Activated CD4-positive, CD25-positive, alpha-beta regulatory T cell (primary cell): ENCODE measurements around the gene IGF2BP1.
"Not testable (repeated sequence)": the region's sequence is repeated elsewhere in the genome, so short reads cannot be mapped to it uniquely, and the experiment has no call there.

Experiments used
- DNase-seq, 4 experiments: peaks; one replicate each; lab custom pipeline; 2025; lab: John Stamatoyannopoulos, UW

IGF2BP1 gene

GRCh38 chr17:48995974-48996721, 1.0 kb upstream of the IGF2BP1 start:
- no peak for DNase-seq

DNA sequence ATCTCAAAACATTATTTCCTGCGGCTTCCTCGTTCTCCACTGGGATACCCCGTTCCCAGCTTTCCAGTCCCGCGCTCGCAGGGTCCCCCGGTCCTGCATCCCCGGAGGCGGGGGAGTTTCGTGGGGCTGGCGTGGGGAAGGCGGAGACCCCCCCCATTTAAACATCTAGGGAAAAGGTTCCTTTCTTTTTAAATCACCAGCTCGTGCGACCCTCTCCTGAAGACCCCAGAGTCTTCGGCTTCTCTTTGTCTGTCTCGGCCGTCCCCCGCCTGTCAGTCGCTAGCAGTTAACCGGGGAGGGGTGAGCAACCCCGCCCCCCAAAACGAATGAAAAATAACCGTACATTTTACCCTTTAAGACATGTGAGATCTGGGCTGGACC, 473 bp upstream of the IGF2BP1 start:
- DNase-seq: no peak

DNA sequence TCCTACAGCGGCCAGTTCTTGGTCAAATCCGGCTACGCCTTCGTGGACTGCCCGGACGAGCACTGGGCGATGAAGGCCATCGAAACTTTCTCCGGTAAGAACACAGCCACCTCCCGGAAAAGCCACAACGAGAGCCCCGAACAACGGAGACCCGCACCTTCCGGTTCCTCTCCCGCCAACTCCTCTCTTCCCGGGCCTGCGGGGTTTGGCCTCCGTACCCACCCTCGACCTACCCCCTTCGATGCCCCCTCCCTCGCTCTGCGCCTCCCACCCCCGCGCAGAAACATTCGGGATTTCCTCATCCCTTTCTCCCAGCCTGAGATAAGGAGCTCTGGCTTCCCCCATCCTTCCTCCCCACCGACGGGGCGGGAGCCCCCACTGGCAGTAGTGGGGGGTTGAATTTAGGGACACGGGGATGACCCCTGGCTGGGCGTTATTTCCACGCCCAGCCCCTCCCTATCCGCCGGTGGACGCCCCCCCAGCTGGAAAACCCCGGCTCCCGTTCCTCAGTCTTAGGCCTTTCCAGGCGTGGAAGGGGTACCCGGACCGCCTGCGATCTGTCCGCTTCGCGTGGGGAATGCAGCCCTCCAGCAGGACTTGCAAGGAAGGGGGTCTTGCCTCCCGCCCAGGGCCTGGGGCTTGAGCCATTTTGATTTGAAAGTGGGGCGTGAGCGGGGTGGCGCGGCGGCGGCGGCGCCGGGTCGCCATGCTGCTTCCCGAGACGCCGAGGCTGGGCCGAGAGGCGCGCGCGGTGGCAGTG, 822 bp downstream of the IGF2BP1 start:
- no peak for DNase-seq

GRCh38 chr17:48998587-48999440, 1.6 kb downstream of the IGF2BP1 start:
- no peak for DNase-seq

DNA sequence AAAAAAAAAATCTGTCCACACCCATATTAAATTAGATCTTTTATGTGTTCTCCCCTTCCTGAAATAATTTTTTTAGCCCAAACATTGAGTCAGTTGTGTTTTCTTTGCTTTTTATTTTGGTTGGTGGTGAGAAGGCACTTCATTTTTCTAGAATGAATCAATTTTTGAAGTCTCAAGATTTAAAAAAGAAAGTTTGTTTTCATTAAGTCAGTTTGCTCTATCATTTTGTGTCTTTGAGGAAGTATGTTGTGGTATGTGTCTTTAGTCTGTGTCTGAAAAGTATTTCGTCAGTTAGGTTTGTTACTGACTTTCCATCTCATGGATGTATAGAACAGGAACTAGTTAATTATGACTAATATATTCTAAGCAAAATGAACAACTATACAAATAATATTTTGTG, 3.8 kb downstream of the IGF2BP1 start:
- DNase-seq: no peak

- no peak for DNase-seq
These were observed 4.5 kb downstream of the IGF2BP1 start for GRCh38 chr17:49001671-49002070.

- DNase-seq: no peak
These were observed 5.1 kb downstream of the IGF2BP1 start for GRCh38 chr17:49002331-49002730.

DNA sequence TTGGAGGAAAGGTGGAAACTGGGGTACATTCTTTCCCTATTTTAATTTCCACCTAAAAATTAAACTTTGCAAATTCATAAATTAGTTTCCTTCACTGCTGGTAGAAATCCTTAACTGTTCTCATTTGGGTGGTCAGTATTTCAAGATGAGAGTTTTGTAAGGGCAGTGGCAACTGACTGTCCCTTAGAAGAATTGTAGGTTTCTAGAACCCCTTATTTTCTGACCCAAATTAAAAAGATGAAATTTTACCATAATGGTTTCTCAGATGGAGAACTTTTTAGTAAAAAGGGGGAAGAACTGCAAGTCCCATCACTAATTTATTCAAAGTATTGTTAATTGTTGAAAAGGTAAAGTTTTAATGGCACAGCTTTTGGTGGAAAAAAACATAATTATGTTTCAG, 5.6 kb downstream of the IGF2BP1 start:
- no peak for DNase-seq

GRCh38 chr17:49003557-49004511, 6.6 kb downstream of the IGF2BP1 start:
- no peak for DNase-seq

- DNase-seq: no peak
These were observed 8.0 kb downstream of the IGF2BP1 start for GRCh38 chr17:49005140-49005539.

GRCh38 chr17:49008908-49009307, 11.7 kb downstream of the IGF2BP1 start:
- DNase-seq: not testable (repeated sequence)

- no peak for DNase-seq
These were observed 15.6 kb downstream of the IGF2BP1 start for GRCh38 chr17:49012769-49013255.

GRCh38 chr17:49013311-49014213, 16.4 kb downstream of the IGF2BP1 start:
- DNase-seq: no peak

DNA sequence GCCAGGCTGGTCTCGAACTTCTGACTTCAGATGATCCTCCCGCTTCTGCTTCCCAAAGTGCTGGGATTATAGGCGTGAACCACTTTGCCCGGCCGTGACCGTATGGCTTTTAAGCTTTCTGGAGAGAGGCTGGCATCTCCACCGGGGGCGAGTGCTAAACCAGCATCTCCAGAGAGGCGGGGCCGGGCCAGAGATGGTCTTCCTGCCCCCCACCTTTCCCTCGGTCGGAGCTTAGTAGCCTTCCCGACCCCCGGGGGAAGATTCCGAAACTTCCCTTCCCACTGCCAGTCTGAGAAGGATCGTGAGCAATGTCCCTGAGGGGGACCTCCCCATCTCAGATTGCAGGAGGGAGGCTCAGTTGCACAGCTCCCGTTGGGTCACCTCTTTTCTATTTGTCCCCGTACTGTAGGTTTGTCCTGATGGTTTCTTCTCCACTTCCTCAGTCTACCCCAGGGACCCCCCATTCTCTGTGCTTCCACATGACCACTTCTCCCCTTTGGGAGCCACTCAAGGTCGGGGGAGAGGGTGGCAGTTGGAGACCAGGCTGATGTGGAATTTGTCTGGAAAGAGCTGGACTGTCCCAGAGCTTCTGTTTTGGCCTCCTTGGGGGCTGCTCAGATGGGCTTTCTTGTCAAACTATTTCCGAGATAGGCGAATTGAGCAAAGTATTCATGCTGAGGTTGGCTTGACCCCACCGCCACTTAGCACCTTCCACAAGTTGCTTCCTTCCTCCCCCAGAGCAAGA, 18.2 kb downstream of the IGF2BP1 start:
- no peak for DNase-seq

DNA sequence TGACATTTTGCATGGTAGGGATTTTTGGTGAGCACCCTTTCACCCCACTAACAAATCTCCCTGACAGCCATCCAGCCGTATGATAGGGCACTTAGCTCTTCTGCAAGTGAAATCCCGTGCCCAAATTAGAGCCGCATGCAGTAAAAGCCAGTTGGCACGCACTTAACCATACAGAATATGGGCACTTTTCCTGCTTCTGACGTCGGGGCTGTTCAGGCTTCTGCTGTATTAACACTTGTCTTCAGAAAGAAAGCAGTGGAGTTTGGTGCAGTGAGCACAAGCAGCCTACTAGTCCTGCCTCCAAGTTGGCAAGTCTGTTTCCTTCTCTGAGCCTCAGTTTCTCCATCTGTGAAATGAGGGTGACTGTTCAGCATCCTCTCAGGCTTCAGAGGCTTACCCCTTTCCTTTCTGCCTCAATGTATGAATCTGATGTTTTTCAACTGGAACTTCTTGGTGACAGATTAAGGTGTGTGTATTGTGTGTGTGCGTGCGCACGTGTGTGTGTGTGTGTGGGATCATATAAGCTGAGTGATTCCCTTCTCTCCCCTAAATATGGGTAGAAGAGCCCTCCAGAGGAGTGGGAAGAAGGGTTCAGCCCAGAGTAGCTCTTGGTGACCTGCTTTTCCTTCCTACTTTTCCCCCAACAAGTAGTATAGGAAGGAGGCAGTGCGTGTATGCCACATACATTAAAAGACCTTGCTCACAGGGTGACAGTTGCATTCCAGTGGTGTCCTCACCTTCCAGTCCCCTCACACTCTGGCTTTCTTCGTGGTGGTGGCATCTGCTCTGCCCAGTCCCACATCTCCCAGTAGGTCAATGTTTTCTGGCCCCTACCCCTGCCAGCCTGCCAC, 19.0 kb downstream of the IGF2BP1 start:
- DNase-seq: no peak

DNA sequence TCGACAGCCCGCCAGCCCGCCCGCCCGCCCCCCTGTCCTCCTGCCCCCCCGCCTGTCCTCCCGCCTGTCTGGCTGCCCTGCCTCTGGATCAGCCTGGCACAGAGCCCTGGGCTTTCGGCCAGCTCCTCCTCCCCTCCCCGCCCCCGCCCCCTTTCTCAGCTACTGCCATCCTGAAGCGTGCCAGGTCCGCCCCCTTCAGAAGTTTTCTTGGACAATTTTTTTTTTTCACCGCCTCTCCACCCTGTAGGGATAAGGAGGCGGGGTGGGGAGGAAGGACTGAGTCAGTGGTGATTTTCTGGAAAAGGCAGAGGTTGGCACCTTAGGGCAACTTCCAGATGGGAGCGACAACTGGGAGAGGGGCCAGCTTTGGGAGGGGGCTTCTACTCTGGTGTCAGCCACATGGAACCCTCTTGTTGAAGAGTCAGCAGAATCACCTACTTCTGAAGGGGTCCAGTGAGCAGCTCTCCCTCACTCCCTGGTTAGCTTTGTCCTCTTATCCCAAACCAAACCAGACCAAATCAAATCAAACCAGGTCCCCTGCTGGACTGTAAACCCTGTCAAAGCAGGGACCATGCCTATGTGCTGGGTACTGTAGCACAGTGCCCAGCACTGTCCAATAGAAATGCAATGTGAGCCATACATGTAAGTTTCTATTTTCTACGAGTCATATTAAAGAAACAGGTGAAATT, 19.7 kb downstream of the IGF2BP1 start:
- no peak for DNase-seq

DNA sequence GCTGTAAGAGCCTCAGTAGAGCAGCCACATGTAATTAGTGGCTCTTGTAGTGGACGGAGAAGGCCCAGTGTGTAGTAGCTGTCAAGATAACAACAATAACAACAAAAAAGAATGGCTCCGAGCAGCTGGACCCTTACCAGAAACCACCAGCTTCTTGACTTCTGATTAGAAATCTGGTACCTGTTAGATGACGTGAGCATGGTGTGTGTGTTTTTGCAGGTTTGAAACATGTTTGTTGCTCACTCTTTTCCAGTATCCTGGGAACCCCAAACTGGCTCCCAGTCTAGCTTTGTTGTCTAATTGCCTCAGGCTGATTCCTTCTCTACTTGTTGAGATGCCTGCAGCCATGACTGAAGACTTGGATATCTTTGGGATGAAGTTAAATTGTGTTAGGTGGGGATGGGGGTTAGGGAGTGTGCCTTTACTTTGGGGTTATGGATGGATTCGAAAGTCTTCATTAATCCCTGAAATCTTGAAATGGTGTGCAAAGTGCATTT, 21.0 kb downstream of the IGF2BP1 start:
- no peak for DNase-seq

DNA sequence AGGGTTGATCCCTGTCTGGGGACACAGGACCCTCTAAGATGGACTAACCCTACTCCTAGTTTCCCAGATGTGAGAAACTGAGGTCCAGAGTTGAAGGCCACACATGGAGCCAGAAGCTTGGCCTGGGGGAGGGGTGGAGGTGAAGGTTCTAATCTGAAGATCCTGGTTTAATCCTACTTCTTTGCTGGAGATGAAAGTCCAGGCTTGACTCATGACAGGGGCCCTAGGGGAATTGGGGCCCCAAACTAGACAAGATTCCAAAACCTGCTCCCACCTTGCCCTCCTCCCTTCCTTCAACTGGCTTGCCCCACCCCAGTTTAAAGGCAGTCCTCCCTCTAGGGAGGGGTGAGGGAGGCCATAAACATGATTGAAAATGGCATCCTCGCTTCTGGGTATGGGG, 21.6 kb downstream of the IGF2BP1 start:
- DNase-seq: no peak
